HG02759 (cell line): ENCODE results near the gene TBC1D10A.

Source experiments
- ATAC-seq: cut with Tn5 transposase; IDR thresholded peaks from one replicate; pipeline ENCODE4 v1.9.1; 2021; ENCODE audit warnings: mild to moderate bottlenecking, moderate library complexity; ENCODE audit not compliant: unreplicated experiment

Gene TBC1D10A

DNA sequence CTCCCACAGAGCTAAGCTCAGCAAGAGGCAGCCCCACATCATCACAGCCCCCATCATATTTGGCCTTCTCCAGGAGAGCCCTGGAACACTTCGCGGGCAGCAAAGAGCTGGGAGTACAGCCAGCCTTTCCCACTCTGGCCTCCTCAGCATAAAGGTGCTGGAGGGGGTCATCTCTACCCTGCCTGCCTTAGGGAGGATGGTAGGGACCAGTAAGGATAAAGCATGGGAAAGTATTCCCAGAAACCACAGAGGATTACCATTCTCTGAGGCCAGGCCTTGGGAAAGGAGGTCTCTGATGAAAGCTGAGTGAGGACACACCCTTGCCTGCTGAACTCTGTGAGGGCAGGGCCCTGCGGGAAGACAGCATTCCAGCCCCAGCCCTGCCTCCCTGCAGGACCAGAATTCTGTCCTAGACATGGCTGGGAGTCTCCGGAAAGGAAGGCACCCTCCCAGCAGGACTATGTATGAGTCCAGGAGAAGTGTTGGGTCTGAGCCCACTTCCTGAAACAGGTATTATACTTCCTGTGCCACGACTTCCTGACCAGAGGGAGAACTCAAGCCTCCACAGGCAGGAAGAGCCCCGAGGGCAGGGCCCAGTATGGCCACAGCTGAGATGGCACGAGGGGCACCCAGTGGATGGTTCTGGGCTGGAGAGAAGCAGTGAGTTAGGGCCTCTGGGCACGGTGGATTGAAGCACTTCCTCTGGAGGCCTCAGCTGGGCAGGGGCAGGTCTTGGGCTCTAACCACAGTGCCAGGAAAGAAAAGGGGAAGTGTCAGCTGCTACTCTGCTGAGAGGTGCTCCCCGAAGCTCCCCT, 24.5 kb downstream of the TBC1D10A start:
- ATAC-seq: no peak

DNA sequence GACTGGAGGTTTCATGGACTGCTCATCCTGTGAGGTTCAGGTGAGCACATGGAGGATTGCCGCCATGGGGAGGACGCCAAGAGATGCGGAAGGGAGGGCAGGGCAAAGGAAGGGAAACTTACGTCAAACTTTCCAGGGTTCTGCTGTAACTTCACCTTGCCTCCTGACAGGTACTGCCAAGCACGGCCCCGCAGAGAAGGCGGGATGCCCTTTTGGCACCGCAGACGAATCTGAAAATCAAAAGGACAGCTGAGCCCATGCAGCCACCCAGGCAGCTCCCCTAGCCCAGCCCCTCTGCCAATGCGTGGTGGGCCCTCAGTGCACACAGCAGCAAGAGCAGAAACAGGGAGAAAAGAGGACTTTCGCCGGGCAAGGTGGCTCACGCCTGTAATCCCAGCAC, 27.4 kb downstream of the TBC1D10A start:
- ATAC-seq: no peak

DNA sequence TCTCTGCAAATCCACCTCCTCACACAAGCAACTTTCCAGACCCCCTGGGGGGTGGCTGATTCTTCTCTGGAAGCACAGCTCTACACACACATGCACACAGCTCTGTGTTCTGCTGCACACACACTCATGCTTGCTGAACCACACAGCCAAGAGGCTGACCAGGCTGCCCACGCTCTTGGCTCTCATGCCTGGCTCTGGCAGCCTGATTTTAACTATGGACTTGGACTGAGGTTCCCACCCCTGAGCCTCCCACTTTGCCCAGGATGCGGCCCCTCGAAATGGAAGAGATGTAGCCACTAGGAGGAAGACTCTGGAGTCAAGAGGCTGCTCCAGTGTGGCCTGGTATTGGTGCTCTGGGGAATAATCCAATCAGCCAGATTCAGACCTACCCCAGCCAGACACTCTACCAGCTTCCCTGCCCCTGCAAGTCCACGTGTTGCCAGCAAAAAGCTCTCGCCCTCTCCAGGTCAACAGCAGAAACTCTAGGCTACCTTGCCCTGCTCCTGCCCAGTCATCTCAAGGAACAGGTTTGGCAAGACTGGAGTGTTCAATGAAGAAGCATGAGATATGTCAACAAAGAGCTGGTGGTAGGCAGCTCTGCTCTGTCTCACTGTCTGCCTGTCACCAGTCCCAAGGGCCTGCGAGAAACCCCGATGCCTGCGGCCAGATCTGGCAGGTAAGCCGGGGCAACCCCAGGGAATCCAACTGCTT, 28.6 kb downstream of the TBC1D10A start:
- no peak for ATAC-seq

DNA sequence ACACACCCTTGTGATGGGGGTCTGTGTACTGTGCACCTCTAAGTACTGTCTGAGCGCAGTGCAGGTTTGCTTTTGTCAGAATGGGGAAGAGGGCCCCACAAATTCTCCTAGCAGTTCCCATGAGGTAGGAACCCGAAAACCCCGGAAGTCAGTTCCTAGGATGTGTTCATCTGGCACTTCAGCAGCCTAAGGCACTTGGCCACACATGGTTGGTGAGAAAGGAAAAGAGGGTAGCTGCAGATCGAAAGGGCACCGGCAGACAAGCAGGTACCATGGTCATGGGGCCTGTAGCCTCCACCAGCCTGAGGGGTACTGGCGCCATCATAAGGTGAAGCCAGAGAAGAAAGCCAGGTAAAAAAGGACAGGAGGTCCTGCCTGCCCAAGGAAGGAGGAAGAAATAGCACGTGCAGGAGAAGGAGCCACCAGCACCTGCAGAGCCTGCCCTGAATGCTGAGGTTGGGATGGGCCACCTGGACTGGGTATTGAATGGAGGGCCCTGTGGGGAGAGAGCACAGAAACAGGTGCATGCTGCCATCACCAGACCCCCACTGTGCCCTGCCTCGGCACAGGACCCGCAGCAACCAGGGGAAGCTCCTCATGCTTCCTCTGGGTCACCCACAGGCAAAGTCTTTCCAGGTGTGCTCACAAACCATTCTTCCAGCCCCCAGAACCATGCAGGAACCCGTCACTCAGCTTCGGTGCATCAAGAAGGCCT, 29.3 kb downstream of the TBC1D10A start:
- no peak for ATAC-seq

DNA sequence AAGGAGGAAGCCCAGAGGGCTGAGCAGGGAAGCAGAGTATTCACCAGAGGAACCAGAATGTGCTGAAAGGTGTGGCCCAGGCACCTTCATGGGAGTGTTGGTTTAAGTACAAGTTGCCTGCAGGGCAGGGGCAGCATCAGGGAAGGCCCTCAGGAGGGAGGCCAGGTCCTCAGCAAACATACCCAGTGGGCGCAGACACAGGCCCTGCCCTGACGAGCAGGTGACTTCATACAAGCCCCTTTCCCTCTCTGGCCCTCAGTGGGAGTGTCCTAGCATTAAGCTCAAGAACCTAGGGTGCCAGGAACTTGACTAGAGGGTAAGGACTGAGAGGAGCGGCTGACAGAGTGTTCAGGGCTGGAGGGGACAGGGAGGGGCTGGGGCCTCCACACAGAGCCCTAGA, 29.9 kb downstream of the TBC1D10A start:
- ATAC-seq: no peak

DNA sequence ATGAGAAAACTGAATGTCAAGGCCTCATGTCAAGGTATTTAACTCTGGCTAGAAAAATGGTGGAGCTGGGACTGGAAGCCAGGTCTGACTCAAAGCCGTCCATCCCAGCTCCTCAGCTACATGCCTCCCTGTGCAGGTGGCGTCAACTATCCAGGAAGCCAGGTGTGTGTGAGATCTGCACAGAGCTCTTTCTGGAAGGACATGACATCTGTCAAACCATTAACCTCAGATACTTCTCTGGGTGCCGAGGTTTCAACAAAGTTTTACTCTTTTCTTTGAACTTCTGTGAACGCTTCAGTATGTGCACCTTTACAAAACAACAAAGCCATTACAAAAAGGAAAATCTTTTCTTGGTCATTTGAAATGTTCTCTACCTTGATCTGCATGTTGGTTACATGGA, 30.4 kb downstream of the TBC1D10A start:
- no peak for ATAC-seq

DNA sequence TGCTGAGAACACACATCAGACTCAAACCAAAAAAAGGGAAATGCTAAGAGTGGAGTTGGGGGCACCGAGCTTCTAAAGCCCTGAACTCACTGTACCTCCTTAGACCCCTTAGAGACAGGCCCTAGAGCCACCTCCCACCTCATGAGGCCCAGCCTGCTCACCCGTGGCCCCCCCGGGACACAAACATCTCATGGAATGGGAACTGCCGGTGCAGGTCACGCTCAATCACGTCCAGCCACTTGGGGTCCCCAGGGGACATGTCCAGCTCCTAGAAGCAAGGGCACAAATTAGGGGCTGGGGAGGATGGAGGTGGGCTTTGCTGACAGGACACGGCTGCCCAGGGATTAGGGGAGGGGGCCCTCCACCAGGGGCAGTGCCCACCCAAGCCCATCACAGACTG, 31.2 kb downstream of the TBC1D10A start:
- ATAC-seq: no peak

DNA sequence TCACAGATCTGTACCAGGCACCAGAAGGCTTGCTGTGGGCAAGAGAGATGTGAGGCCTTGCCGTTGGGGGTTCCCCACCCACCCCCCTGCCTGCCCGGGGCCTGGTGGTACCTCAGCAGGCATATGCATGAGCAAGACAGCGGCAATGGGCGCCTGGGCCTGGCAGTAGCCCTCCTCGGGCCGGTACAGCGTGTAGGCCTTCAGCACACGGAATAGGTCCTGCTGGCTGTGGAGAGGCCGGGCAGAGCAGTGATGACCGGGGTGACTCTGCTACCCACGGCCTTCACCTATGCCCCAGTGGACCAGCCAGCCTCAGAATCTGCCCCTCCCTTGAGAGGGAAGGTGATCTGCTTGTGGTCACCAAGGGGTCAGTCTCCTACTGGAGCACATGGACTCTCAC, 31.9 kb downstream of the TBC1D10A start:
- no peak for ATAC-seq

DNA sequence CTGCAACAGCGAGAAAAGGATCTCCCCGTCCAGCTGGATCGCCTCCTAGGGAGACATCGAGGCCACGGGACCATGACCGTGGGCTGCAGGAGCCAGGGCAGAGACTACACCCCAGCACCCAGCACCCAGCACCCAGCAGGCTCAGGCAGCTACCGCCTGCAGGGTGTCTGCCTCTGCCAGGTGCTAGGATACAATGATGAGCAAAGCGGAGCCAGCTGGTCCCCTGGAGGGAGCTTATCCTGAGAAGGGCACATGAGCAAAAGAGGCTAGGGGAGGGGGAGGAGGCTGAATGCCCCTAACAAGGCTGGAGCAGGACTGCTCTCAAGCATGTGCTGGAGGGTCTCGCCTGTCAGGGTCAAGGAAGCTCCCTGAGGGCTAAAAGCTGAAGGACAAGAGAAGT, 32.7 kb downstream of the TBC1D10A start:
- ATAC-seq: no peak

DNA sequence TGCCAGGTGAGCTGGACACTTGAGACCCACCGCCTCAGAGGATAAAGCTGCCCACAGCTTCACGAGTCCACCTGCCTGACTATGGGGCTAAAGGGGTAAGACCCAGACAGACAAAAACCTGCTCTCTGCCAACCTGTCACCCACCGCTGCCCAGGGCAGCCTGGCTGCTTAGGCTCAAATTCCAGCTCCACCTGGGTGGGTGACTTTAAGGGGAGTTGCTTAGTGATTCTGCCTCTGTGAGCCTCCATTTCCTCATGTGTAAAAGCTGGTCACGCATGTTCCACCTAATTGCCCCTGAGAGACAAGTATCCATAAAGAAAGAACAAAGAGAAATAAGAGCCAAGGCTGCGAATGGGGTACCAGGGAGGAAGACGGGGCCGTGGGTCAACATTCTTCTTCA, 33.7 kb downstream of the TBC1D10A start:
- ATAC-seq: no peak

DNA sequence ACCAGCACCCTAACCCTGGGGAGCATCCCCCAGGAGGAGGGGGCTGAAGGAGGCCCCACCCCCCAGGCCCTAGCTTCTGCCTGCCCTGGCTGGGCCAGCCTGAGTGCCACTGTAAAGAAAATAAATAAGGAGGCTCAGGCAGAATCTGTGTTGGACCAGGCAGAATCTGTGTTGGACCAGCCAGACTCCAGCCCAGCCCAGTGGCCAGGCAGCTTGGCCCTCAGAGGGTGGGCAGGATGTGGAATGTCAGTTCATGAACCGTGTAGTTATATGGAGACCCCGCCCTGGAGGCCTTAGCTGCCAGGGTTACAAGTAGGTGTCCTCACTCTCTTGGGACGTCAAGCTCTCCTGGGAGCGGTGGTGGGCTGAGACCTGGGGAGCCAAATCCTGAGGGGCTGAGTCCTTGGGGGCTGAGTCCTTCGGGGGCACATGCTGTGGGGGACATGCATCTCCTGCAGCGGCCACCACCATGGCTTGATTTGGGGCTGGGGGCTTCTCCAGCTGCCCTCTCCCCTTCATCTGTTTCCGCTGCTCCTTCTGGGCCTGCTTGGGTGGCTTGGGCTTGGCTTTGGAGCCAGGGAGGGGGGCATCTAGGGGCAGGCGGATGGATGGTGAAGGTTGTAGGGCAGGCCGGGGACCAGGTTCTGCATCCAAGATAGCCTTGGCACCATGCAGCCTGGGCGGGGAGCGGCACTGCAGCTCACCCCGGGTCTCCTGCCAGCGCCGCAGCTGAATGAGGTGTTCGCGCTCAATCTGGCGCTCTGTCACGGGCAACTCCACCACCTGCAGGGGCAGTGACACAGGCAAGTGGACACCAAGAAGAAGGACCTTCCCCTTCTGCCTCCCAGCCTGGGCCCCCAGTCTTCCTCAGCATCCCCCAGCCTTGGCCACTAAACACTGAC, 34.4 kb downstream of the TBC1D10A start:
- ATAC-seq: no peak

DNA sequence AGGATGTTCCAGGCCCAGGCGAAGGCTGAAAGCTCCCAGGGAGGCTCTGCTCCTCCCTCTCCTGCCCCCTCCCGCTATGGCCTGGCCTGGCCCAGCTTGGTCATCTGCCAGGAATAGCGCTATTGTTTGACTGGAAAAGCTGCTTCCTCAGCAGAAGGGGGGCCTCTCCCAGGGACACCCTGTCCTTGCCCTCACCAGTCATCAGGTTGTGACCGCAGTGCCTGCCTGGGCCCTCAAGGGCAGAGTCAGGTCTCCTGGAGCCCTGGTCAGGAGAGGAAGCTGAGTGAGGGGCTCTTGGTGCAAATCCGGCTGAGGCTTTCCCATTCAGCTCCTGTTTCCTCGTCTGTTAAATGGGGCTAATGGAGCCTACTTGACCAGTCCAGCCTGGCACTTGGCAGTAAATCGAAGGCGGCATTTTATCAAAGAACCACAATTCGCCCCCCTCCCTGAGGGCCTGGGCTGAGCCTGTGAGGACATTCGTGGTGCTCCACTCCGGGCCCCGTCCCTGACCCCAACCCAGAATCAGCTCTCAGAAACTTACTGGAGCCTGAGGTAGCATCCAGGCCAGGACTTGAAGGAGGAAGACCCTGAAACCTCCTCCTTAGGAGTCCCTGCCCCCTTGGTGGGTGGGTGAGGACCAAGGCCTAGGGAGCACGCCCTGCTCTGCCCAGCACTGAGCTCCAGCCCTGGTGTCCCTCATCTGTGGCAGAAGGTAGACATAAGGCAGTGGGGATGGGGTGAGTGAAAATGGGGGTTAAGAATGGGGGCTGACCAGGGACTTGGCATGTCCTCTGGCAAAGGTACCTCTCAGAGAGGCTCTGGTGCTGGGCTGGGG, 35.5 kb downstream of the TBC1D10A start:
- no peak for ATAC-seq

DNA sequence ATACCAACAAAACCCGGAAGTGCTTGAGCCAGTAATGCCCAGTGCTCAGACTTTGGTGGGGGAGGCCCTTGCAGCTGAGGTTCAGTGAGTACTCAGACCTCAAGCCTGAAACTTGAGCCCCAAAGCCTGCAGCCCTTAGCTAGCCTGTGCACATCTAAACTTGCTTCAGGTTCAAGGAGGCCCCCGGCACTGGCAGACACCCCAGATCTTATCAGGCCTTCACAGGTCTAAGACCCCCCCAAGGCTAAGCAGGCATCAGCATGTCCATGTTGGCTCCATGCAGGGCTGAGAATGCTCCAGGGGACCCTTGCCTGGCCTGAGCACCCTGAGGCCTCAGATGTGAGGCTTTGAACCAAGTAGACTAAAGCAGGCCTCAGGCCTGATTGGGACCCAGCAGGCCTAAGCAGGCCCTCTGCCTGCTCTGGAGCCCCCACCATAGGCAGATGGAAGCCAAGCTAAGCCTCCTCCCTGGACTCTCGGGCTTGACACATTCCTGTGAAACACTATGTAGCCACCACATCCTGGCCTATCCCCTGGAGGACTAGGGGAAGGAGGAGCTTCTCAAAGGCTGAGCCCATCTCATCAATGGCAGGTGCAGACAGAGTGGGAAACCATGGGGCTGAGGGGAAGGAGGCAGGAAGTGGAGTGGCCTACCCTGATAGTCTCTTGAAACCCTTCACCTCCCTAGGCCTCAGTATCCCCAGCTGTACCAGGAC, 36.2 kb downstream of the TBC1D10A start:
- ATAC-seq: no peak

DNA sequence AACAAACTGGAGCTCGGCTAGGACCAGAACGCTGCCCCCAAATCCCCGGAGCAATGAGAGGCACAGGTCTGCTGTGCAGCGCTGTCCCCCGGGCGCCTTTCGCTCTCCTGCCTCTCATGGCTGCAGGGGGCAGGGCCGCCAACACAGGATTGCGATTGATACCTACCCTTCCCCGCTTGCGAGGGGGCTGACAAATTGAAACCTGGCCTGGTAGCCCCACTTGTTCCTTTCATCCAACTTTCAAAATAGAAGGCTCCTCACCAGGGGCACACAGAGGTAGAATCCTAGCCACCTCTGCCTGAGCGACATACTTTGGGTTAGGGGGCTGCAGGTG, 36.8 kb downstream of the TBC1D10A start:
- ATAC-seq: no peak

DNA sequence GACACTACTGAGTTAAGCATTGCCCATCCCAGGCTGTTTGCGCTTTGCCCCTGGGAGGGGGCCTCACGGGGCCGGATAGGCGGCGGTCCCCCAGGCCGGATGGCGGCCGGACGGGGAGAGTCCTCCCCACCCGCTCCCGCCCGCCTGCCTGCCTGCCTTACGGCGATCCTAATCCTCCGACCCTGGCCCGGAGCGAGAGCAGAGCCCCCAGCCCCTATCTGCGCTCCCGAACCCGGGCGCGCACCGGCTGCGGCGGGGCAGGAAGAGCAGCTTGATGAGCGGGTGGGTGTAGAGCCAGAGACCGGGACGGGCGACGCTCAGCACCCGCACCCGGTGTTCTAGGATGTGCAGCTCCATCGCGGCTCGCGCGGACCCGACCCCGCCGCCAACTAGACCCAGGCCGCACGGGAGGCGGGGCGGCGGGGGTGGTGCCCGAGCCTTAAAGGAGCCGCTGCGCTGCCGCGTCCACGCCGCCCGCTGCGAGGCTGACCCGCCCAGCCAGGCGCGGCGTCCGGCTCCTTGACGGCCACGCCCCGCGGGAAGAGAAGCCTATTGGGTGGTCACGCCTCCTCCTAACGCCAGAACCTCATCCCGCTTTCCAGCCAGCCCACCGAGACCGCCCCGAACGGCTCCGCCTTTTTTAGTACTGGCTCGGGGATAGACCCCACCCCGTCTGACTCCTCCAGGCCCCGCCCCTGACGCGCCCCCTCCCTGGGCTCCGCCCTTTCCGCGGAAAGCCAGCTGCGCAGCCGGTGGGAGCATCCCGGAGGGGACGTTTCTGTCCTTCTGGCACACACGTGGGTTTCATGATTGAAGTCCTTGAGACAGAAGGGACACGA, 37.4 kb downstream of the TBC1D10A start, which contains the start of gene CASTOR1:
CASTOR1 (minus strand) TSS at position 365 of the 839 bp plus-strand sequence; CDS start at position 357, 8 bp downstream.
- ATAC-seq: peak; percentile 69

DNA sequence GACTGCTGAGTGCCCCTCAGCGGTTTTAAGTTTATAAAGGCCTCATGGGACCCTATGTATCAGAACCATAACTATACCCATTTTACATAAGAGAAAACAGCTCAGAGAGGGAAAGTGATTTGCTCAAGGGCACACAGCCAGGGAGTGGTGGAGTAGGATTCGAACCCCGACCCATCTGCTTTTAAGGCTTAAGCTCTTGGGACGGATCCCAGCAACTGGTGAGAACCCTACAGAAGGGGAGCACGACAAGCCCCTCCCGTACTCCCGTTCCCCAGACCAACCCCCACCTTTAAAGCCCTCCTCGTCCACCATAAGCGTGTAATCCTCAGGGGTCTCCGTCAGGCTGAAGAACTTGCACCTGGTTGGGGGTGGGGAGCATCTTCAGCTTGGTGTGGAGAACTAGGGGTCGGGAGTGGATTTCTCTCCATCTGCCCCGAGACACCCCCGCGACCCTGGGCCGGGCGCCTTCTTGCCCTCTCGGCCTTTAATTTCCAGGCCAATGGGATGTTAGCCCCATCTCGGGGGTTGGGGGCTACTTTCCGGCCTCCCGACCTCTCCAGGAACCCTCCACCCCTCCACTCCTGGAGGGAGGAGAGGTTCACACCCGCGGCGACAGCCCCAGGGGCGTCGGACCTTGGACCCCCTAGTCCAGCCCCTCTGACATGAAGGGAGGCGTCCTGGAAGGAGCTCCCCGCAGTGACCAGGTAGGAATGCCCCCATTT, 38.2 kb downstream of the TBC1D10A start:
- no peak for ATAC-seq

DNA sequence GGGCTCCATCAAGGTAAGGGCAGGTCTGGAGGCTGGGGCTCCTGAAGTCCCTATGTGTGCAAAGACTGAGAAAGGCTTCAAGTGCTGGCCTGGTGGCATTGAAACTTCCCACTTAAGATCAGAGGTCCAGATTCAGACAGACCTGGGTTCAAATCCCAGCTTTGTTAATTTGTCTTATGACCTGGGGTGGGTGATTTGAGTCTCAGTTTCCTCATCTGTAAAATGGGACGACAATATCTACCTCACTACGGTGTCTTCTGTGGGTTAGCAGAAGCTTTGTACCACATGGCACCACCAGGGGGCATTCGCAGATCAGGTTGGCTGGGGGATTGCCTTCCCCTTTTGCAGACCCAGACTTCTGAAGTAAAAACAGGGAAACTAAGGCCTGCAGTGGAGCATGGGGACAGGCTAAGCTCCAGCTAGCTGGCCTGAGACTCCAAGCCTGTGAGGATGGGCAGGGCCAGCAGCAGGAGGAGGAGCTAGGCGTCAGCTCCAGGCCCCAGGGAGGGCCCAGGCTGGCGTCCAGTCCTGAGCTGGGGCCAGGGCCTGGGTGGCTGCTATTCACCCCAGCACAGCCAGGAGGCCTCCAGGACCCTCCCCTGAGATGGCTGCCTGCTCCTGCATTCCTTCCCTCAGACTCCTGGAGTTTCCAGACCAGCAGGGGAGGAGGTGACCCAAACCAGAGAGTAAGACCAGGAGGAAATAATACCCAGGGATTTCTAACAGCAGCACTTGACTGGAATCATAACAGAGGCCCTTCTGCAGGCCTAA, 38.9 kb downstream of the TBC1D10A start:
- peak; percentile 29 for ATAC-seq
